GM12878 (cell line): ENCODE measurements around the gene TIMM17B. TPM values are rescaled to one million over a fixed set of nuclear protein-coding genes. Genes with fewer than 3 reads are reported as not detected.
A peak's percentile ranks its signal among the peaks of the same experiment; 100 is the strongest.

Experiments used
- BHLHE40 ChIP-seq, 2 experiments: fragments of 450-650 bp in 1 of 2; IDR thresholded peaks; 2 replicates each; pipeline ENCODE4 v1.6.1; 2011 to 2017; ENCODE audit warnings: low read depth in 2 of 2, borderline replicate concordance in 1 of 2, improper control_type of control experiment in 1 of 2, low read length in 1 of 2, mild to moderate bottlenecking in 1 of 2
- FOXM1 ChIP-seq: IDR thresholded peaks from 2 replicates; pipeline ENCODE4 v1.6.1; 2012; ENCODE audit warnings: low read depth, mild to moderate bottlenecking, inconsistent platforms, low read length, moderate library complexity
- HDGF ChIP-seq: fragments of 450-650 bp; IDR thresholded peaks from 2 replicates; pipeline ENCODE4 v1.6.1; 2016; ENCODE audit warnings: antibody characterized with exemption
- JUNB ChIP-seq: IDR thresholded peaks from 2 replicates; pipeline ENCODE4 v1.6.1; 2016; ENCODE audit warnings: antibody characterized with exemption, mild to moderate bottlenecking
- KLF5 ChIP-seq: fragments of 450-650 bp; IDR thresholded peaks from 2 replicates; pipeline ENCODE4 v1.6.1; 2014; ENCODE audit warnings: mild to moderate bottlenecking; ENCODE audit not compliant: partially characterized antibody
- MTA3 ChIP-seq: IDR thresholded peaks from 2 replicates; pipeline ENCODE4 v1.6.1; 2012; ENCODE audit warnings: low read length, inconsistent platforms, borderline replicate concordance
- MYC ChIP-seq: IDR thresholded peaks from 2 replicates; pipeline ENCODE4 v1.6.1; 2011; ENCODE audit warnings: mild to moderate bottlenecking, low read length, moderate library complexity, inconsistent platforms; ENCODE audit not compliant: insufficient read depth, insufficient replicate concordance, insufficient read length, severe bottlenecking
- PAX8 ChIP-seq: fragments of 450-650 bp; IDR thresholded peaks from 2 replicates; pipeline ENCODE4 v1.6.1; 2017; ENCODE audit warnings: mild to moderate bottlenecking, moderate library complexity
- SMC3 ChIP-seq: IDR thresholded peaks from 2 replicates; pipeline ENCODE4 v1.6.1; 2011; ENCODE audit warnings: low read length, improper control_type of control experiment, borderline replicate concordance
- STAT3 ChIP-seq: IDR thresholded peaks from 2 replicates; pipeline ENCODE4 v1.6.1; 2011; ENCODE audit warnings: low read depth, low read length, improper control_type of control experiment
- ZNF384 ChIP-seq: IDR thresholded peaks from 2 replicates; pipeline ENCODE4 v1.6.1; 2012; ENCODE audit warnings: low read depth, mild to moderate bottlenecking, low read length, improper control_type of control experiment, borderline replicate concordance
- ZNF622 ChIP-seq: fragments of 450-650 bp; IDR thresholded peaks from 2 replicates; pipeline ENCODE4 v1.6.1; 2017; ENCODE audit warnings: mild to moderate bottlenecking, inconsistent platforms
- polyA plus RNA-seq, 11 experiments: library from polyadenylated mRNA; depleted of rRNA in 4 of 11; unstranded in 6 of 11; stranded (reverse) in 5 of 11; fragments of >200 nt; fragmentation: Nextera tagmentation in 4 of 11; fragmentation: Illumina TruSeq in 1 of 11; extraction: Ambion mirVana in 4 of 11; extraction: Trizol in 1 of 11; gene quantifications; 1 replicate in 1 of 11; 2 replicates in 10 of 11; pipeline versions ENCODE4 v1.2.1 to v1.2.3, GENCODE V29; 2011 to 2016; ENCODE audit warnings: inconsistent platforms in 2 of 11, missing spikeins in 2 of 11, low read depth in 1 of 11
- total RNA-seq, 4 experiments: library from RNA; depleted of rRNA in 3 of 4; stranded (reverse); fragments of >200 nt in 3 of 4; fragmentation: Illumina TruSeq in 1 of 4; extraction: Trizol in 1 of 4; gene quantifications; 2 replicates each; pipeline versions ENCODE4 v1.2.1 to v1.2.3, GENCODE V29; 2013 to 2021
- TF ChIP-seq, protein P1 (sequence below): fragments of 450-650 bp; IDR thresholded peaks from 2 replicates; pipeline ENCODE4 v1.6.1; 2018; ENCODE audit warnings: borderline replicate concordance, mild to moderate bottlenecking; ENCODE audit not compliant: partially characterized antibody
- TF ChIP-seq, protein P2 (sequence below), 3 experiments: IDR thresholded peaks in 2 of 3; conservative IDR thresholded peaks in 1 of 3; 2 replicates each; pipeline ENCODE4 v1.5.1; 2011; ENCODE audit warnings: low read depth in 3 of 3, low read length in 3 of 3, mild to moderate bottlenecking in 3 of 3, control low read depth in 2 of 3, moderate library complexity in 2 of 3, inconsistent platforms in 1 of 3, mixed read lengths in 1 of 3; ENCODE audit not compliant: control insufficient read depth in 2 of 3, insufficient read depth in 1 of 3; ENCODE audit errors: extremely low read depth in 1 of 3
- TF ChIP-seq, protein P3 (sequence below): IDR thresholded peaks from 2 replicates; pipeline ENCODE4 v1.6.1; 2012; ENCODE audit warnings: low read depth, low read length, improper control_type of control experiment
- TF ChIP-seq, protein P4 (sequence below): fragments of 450-650 bp; formaldehyde crosslinking; IDR thresholded peaks from 2 replicates; pipeline ENCODE4 v1.5.0; 2022; ENCODE audit warnings: mild to moderate bottlenecking, missing genetic modification characterization
- TF ChIP-seq, protein P5 (sequence below): IDR thresholded peaks from 2 replicates; pipeline ENCODE4 v1.6.1; 2012; ENCODE audit warnings: low read length, inconsistent platforms

The TIMM17B gene
- total and polyA plus RNA-seq, 10 of the 15 experiments (the other 5 are each of a cell fraction or from before 2014, with no cell fraction given): 4.5 to 88.7 (median 47.5) TPM

DNA sequence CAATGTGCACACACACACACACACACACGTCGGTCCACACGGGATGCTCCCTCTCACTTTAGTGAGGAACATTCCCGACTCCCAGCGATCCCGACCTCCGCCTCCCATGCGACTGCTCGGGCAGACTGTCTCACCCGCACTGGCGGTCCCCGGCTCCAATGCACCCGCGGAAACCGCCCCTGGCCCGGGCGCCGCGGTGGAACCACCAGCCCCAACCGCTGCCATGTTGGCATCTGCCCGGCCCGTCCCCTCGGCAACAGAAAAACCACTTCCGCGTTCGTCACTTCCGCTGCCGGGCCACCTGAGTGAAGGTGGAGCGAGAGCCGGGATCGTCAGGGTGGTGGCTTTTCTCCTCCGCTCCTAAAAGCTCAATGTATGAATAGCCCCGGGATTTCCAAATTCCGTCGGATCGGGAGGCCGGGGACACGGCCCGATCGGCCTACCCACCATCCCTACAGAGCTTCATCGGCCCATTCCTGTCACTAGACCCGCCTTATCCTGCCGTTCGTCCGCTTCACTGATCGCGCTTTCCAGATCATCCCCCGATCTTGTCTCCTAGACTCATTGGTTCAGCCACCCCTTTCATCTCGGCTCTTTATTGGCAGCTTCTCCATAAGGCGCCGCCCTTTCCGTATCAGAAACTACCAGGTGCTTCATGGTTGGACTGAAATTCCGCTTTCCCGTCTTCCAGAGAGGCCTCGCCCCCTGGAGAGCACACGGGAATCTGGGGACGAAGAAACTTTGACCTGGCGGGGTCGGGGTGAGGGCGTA is 14.0 kb upstream of the TIMM17B start, which contains the start of gene SLC35A2 (continued):
- TF ChIP-seq, protein P1, sequence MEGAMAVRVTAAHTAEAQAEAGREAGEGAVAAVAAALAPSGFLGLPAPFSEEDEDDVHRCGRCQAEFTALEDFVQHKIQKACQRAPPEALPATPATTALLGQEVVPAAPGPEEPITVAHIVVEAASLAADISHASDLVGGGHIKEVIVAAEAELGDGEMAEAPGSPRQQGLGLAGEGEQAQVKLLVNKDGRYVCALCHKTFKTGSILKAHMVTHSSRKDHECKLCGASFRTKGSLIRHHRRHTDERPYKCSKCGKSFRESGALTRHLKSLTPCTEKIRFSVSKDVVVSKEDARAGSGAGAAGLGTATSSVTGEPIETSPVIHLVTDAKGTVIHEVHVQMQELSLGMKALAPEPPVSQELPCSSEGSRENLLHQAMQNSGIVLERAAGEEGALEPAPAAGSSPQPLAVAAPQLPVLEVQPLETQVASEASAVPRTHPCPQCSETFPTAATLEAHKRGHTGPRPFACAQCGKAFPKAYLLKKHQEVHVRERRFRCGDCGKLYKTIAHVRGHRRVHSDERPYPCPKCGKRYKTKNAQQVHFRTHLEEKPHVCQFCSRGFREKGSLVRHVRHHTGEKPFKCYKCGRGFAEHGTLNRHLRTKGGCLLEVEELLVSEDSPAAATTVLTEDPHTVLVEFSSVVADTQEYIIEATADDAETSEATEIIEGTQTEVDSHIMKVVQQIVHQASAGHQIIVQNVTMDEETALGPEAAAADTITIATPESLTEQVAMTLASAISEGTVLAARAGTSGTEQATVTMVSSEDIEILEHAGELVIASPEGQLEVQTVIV: no peak
- TF ChIP-seq PAX8 (no peak), FOXM1 (peak; percentile 3), ZNF384 (no peak), STAT3 (no peak), BHLHE40 (IDR thresholded peaks at IDR 0.05; ENCODE audit: borderline replicate concordance in 1 of 2, low read depth in 2 of 2, low read length in 1 of 2) (peak in 1 of 2 experiments; percentile 32; a peak in 2 of 4 replicates), MTA3 (peak; percentile 95; the same call in 1 of the 2 replicates), HDGF (no peak), SMC3 (no peak), MYC (no peak), ZNF622 (no peak), JUNB (no peak), KLF5 (no peak)
- TF ChIP-seq, protein P2, sequence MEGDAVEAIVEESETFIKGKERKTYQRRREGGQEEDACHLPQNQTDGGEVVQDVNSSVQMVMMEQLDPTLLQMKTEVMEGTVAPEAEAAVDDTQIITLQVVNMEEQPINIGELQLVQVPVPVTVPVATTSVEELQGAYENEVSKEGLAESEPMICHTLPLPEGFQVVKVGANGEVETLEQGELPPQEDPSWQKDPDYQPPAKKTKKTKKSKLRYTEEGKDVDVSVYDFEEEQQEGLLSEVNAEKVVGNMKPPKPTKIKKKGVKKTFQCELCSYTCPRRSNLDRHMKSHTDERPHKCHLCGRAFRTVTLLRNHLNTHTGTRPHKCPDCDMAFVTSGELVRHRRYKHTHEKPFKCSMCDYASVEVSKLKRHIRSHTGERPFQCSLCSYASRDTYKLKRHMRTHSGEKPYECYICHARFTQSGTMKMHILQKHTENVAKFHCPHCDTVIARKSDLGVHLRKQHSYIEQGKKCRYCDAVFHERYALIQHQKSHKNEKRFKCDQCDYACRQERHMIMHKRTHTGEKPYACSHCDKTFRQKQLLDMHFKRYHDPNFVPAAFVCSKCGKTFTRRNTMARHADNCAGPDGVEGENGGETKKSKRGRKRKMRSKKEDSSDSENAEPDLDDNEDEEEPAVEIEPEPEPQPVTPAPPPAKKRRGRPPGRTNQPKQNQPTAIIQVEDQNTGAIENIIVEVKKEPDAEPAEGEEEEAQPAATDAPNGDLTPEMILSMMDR (IDR thresholded peaks at IDR 0.05 in 2 of 3, conservative IDR thresholded peaks at IDR 0.05 in 1 of 3; ENCODE audit: control insufficient read depth in 2 of 3, extremely low read depth in 1 of 3, insufficient read depth in 1 of 3, low read depth in 3 of 3, low read length in 3 of 3): no peak
- TF ChIP-seq, protein P3, sequence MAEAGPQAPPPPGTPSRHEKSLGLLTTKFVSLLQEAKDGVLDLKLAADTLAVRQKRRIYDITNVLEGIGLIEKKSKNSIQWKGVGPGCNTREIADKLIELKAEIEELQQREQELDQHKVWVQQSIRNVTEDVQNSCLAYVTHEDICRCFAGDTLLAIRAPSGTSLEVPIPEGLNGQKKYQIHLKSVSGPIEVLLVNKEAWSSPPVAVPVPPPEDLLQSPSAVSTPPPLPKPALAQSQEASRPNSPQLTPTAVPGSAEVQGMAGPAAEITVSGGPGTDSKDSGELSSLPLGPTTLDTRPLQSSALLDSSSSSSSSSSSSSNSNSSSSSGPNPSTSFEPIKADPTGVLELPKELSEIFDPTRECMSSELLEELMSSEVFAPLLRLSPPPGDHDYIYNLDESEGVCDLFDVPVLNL: no peak
- TF ChIP-seq, protein P4, sequence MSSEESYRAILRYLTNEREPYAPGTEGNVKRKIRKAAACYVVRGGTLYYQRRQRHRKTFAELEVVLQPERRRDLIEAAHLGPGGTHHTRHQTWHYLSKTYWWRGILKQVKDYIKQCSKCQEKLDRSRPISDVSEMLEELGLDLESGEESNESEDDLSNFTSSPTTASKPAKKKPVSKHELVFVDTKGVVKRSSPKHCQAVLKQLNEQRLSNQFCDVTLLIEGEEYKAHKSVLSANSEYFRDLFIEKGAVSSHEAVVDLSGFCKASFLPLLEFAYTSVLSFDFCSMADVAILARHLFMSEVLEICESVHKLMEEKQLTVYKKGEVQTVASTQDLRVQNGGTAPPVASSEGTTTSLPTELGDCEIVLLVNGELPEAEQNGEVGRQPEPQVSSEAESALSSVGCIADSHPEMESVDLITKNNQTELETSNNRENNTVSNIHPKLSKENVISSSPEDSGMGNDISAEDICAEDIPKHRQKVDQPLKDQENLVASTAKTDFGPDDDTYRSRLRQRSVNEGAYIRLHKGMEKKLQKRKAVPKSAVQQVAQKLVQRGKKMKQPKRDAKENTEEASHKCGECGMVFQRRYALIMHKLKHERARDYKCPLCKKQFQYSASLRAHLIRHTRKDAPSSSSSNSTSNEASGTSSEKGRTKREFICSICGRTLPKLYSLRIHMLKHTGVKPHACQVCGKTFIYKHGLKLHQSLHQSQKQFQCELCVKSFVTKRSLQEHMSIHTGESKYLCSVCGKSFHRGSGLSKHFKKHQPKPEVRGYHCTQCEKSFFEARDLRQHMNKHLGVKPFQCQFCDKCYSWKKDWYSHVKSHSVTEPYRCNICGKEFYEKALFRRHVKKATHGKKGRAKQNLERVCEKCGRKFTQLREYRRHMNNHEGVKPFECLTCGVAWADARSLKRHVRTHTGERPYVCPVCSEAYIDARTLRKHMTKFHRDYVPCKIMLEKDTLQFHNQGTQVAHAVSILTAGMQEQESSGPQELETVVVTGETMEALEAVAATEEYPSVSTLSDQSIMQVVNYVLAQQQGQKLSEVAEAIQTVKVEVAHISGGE (CRISPR knock-in tag): no peak
- TF ChIP-seq, protein P5, sequence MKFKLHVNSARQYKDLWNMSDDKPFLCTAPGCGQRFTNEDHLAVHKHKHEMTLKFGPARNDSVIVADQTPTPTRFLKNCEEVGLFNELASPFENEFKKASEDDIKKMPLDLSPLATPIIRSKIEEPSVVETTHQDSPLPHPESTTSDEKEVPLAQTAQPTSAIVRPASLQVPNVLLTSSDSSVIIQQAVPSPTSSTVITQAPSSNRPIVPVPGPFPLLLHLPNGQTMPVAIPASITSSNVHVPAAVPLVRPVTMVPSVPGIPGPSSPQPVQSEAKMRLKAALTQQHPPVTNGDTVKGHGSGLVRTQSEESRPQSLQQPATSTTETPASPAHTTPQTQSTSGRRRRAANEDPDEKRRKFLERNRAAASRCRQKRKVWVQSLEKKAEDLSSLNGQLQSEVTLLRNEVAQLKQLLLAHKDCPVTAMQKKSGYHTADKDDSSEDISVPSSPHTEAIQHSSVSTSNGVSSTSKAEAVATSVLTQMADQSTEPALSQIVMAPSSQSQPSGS: peak; percentile 53; the same call in 1 of the 2 replicates
